T-helper 9 cell (primary cell): ENCODE data around the gene TEDC1.

Source experiments
- DNase-seq: peaks from one replicate; pipeline ENCODE4 v3.0.0-alpha.2; 2020

Gene TEDC1

DNA sequence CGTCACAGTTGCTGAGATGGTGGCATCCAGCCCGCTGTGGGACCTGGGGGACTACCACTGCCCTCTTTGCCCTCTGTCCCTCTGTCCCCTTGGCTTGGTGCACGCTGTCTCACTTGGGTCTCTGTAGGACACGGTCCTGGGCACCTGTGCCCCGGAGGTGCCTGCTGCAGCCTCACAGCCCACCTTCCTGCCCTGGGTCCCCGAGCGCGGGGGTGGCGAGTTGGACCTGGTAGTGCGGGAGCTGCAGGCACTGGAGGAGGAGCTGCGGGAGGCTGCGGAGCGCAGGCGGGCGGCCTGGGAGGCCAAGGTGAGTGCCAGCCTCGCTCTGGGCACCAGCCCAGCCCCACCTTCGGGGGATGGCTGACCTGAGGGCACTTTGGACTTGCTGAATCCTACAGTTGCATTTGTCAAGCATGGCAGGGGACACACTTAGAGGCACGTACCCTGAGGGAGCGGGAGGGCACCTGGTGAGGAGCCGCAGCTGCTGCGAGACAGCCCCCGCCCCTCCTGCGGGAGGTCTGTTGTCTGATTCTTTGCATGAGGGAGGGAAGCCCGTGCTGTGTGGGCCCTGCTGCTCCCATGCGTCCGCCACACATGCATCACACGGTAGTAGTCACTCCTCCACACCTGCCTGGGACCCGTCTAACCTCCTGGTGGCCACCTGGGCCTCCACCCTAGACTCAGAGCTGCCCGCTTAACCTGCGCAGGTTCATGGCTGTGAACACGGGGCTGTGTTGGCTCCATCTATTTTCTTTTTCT lies 6.8 kb downstream of the TEDC1 start:
- DNase-seq = no peak

DNA sequence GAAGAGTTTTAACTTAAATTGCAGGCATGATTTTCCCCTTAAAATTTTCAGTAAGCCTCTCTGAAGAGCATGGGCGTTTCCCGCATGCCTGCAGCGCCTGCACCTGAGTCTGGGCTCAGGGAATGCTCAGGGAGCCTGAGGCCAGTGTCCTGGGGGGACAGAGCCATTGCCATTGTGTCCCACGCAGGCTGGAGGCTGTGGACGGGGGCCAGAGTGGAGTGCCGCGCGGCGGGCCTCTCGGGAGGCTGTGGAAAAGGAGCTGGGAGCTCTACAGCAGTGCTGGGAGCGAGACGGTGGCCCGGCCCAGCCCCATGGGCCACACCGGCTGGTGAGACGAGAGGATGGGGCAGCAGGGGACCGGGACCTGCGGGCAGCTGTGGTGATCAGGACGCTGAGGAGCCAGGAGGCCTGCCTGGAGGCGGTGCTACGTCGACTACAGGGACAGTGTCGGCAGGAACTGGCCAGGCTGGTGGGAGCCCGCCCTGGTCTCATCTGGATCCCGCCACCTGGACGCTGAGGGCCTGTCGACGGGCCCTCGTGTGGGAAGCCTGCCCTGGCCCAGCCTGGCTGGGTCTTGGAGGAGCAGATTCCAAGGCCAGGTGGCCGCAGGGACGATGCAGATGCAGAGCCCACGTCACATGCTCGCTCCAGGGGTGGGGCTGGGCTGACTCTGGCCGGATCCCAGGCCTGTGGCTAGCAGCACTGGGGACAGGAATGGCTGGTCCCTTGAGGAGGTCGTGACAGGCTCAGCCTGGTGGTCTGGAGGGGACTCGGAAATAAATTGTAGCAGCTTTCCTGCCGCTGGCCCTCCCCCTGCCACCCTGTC lies 7.6 kb downstream of the TEDC1 start:
- no peak for DNase-seq

GRCh38 chr14:105499256-105500035 lies 8.4 kb downstream of the TEDC1 start:
- DNase-seq = no peak

- DNase-seq = no peak
Measured at GRCh38 chr14:105500036-105500725, 9.1 kb downstream of the TEDC1 start.

DNA sequence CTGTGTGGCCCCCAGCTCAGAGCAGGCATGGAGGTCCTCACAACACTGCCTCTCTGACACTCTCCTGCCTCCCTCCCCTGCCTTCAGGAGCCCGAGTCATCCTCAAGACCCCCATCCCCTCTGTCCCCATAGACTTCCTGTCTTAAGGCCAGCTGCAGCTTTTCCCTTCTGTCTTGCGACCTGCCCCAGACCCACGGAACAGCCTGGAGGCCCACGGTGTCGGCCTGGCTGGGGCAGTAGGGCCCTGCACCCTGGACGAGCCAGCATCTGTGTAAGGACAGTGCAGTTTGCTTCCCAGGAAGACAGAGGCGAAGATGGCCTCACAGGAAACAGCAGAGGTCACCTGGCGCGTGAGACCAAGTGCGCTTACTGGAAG lies 9.7 kb downstream of the TEDC1 start:
- DNase-seq = no peak

GRCh38 chr14:105501504-105502291 lies 10.7 kb downstream of the TEDC1 start:
- no peak for DNase-seq

- DNase-seq = no peak
Measured at GRCh38 chr14:105502446-105503295, 11.6 kb downstream of the TEDC1 start.

DNA sequence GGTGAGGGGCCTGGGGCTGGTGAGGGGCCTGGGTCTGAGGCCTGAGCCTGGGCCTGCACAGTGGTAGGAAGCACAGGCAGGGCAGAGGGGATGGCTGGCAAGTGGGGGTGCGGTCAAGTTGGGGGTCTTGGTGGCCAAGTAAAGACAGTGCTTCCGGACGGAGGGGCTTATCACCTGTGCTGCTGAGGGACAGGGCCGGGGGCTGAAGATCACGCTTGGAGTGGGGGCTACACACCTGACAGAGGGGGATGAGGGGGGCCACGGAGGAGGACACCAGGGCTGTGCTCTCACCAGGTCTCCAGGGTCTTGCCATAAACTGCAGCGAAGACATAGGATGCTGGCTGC lies 12.2 kb downstream of the TEDC1 start:
- DNase-seq = no peak

- DNase-seq = no peak
Measured at GRCh38 chr14:105503935-105504692, 13.1 kb downstream of the TEDC1 start.

- DNase-seq = no peak
Measured at GRCh38 chr14:105505101-105505500, 14.1 kb downstream of the TEDC1 start.

GRCh38 chr14:105507247-105507646 lies 16.2 kb downstream of the TEDC1 start:
- DNase-seq = no peak

DNA sequence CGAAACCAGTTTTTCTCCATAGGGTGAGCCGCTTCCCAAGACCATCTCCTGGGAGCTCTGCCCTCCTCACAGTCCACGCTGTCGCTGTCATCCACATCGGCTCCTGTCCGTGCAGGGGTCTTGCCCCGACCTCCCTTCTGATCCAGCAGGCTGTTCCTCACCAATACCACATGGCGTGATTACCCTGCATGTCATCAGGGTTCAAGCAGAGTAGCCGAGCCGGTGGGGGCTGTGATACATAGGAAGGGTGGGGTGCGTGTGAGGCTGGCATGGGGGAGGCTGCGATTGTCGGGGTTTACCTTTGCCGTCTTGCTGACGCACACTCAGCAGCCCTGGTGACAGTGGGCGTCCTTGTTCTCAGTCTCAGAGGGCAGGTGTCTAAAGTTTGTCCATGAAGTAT lies 17.0 kb downstream of the TEDC1 start:
- no peak for DNase-seq

GRCh38 chr14:105508601-105509000 lies 17.6 kb downstream of the TEDC1 start:
- DNase-seq = no peak

DNA sequence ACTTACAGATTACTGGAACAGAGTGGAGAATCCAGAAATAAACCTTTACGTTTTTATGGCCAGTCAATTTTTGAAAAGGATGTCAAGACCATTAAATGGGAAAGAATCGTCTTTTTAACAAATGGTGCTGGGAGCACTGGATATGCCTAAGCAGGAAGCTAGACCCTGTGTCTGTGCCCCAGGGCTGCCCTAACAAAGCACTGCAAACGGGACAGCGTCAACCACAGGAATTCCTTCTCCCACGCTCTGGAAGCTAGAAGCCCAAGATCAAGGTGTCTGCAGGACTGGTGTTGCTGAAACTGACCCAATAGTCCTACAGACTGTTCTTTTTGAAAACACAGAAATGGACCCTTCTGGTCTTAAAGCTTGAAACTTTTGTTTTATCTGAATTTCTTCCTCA lies 26.1 kb downstream of the TEDC1 start:
- DNase-seq = no peak

DNA sequence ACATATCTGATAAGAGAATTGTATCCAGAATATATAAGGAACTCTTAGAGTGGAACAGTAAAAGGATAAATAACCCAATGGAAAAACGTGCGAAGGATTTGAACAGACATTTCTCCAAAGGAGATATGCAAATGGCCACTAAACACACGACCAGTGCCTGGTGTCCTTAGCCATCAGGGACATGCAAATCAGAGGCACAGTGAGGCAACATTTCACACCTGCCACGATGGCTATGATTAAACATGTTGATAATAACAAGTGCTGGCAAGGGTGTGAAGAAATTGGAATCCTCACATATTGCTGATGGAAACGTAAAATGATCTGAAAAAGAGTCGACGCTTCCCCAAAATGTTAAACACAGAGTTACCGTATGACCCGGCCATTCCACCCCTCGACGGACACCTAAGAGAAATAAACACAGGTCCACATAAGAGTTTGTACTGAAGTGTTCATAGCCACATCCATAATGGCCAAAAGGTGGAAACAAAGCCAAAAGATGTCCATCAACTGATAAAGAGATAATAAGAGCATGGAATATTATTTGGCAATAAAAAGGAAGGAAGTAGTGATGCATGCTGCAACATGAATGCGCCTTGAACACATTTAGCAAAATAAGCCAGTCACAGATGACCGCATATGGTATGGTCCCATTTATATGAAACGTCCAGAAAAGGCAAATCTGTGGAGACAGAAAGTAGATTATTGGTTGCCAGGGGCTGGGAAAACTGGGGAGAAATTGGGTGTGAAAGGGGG lies 29.1 kb downstream of the TEDC1 start:
- DNase-seq = no peak

GRCh38 chr14:105525326-105525725 lies 34.3 kb downstream of the TEDC1 start:
- no peak for DNase-seq

DNA sequence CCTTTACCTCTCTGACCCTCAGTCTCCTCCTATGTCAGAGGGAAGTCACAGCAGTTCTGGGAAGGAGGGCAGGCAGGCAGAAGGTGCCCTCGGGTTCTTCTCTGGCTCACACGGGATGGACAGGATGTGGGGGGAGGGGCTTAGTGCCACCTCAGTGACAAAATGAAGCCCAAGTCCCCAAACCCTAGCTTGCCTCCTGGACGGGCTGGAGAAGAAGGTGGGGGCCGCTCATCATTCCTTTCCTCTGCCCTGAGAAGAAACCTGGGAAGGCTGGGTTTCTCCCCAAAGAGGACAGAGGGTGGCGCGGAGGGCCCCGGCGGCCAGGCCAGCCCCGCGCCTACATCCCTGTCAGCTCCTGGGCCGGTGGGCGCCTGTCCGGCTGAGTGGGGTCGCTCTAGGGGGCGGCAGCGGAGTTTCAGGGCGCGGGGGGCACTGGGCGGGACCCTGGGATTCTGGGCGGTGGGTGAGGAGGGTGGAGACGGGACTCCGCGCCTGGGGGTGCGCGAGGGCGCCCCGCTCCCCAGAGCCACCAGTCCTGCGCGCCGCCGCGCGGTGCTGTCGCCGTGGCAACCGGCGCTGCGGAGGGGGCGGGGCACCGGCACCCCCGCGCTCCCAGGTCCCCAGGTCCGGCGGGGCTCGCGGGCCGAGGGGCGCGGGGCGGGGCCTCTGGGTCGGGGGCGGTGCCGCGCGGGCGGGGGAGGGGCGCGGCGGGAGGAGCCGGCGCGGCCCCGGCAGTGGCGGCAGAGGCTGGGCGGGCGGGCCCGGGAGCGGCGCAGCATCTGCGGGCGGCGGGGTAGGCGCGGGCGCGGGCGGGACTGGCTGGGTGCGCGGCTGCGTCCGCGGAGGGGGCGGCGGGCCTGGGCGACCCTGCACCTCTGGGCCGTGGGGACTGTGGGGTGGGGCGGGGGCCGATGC lies 35.1 kb downstream of the TEDC1 start, which contains the start of gene TMEM121:
TSS of gene TMEM121 (plus strand) at position 723 of the 915 bp plus-strand sequence. CDS start 2,252 bp downstream, outside the sequence.
- DNase-seq = peak; percentile 40

GRCh38 chr14:105526776-105527380 lies 35.8 kb downstream of the TEDC1 start:
- DNase-seq = no peak
